GM19099 (cell line): ENCODE data around the gene RRAGB.

Experiments
- POLR2A ChIP-seq: IDR thresholded peaks from 3 replicates; pipeline ENCODE4 v1.6.1; 2011; ENCODE audit warnings: low read depth; ENCODE audit not compliant: insufficient read length; ENCODE audit errors: extremely low read depth

The RRAGB gene, protein sequence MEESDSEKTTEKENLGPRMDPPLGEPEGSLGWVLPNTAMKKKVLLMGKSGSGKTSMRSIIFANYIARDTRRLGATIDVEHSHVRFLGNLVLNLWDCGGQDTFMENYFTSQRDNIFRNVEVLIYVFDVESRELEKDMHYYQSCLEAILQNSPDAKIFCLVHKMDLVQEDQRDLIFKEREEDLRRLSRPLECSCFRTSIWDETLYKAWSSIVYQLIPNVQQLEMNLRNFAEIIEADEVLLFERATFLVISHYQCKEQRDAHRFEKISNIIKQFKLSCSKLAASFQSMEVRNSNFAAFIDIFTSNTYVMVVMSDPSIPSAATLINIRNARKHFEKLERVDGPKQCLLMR

DNA sequence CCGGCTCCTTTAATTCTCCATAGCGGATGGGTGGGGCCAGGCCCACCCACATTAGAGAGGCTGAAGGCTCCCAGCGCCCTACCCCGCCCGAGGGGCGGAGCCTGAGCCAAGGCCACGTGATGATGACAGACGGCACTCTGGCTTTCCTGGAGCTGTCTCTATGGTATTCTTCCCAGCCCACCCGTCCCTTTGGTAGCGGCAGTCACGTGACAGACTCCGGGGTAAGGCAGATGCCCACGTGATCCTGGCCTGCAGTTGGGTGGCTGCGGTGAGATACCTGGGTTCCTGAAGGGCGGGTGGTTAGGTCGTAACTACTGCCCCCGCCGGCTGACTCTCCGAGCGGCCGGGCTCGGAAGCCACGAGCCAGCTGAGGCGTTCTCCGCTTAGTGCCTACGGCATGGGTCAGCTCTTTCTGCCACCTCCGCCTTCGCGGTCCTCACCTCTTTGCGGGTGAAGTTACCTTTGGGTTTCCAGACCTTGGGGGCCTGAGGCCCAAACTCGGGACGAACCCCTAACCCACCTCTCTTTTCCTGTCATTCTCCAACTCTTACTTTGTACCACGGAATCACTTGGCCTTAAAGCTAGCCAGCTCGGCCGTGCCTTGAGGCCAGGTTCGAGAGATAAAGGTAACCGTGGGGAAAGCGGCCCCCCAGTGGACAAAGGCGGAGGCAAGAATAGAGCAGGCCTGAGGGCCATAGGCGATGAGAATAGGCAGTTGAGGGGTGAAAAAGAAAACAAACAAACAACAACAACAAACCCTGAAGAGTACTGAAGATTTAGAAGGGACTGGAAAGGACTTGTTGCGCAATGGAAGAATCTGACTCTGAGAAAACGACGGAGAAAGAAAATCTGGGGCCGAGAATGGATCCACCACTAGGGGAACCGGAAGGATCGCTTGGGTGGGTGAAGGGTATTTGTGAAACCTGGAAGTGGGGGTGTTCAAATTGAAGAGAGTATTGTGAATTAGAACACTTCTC lies at the start of gene RRAGB:
TSS of gene RRAGB (plus strand) at position 229 of the 977 bp plus-strand sequence. CDS start at position 808, 579 bp downstream.
- peak; percentile 64 for TF ChIP-seq POLR2A

DNA sequence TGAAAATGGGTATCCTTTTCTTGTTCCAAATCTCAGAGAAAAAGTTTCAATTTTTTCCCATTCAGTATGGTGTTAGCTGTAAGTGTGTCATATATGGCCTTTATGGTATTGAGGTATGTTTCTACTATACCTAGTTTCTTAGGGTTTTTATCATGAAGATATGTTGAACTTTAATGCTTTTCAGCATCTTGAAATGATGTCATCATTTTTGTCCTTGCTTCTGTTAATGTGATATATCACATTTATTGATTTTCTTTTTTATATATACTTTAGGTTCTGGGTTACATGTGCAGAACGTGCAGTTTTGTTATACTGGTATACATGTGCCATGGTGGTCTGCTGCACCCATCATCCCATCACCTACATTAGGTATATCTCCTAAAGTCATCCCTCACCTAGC lies 49.5 kb upstream of the RRAGB start:
- no peak for TF ChIP-seq POLR2A

DNA sequence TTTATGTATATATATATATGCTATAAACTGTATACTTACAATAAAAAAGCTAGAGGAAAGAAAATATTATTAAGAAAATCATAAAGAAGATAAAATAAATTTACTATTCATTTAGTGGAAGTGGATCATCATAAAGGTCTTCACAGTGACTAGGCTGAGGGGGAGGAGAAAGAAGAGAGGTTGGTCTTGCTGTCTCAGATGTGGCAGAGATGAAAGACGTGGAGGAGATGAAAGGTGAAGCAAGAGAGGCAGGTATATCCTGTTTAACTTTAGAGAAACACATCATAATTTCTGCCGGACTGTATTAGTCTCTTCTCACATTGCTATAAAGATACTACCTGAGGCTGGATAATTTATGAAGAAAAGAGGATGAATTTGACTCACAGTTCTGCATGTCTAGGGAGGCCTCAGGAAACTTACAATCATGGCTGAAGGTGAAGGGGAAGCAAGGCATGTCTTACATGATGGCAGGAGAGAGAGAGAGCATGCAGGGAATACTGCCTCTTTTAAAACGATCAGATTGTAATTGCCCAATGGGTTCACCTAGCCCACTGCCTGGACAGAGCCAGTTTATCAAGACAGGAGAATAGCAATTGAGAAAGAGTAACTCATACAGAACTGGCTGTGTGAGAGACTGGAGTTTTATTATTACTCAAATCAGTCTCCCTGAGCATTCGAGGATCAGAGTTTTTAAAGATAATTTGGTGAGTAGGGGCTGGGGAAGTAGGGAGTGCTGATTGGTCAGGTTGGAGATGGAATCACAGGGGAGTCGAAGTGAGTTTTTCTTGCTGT lies 22.1 kb upstream of the RRAGB start:
- TF ChIP-seq POLR2A, result no peak

DNA sequence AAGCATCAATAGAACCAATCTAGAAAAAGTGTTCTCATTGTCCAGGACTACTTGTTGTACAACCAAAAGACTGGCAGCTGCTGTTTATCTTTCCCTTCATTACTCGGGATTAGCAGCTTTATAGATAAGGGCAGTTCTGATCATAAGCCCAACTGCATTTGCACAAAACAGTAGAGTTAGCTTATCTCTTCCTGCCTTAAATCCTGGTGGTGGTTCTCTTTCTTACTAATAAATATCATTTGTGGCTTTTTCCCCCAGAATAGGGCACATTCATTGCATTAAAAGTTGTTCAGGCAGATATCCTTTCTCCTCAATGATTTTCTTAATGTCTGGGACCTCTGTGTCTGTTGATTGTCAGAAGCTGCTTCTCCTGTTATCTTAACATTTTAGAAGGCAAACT lies 20.2 kb upstream of the RRAGB start:
- no peak for TF ChIP-seq POLR2A

DNA sequence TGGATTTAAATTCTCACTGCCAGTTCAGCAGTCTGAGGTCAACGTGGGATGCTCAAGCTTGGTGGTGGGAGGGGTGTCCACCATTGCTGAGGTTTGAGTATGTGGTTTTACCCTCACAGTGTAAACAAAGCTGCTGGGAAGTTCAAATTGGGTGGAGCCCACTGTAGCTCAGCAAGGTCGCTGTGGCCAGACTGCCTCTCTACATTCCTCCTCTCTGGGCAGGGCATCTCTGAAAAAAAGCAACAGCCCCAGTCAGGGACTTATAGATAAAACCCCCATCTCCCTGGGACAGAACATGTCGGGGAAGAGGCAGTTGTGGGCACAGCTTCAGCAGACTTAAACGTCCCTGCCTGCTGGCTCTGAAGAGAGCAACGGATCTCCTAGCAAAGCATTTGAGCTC lies 14.9 kb upstream of the RRAGB start:
- TF ChIP-seq POLR2A, result no peak

DNA sequence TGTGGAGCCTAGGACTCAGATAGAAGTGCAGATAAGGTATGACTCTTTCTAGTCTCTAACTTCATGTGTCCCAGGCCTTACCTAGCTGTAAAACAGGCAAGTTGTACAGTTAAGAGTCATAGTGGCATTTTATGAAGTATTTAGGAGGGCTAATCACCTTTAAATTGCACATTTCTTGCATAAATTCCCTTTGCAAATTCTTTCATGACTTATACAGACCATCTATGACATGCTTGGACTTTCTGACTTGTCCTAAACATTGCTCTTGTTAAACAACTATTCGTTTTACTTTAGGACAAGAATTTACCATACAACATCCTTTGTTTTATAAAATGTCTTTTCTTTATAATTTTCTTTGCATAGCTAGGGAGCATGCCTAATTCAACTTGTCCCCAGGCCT lies 7.8 kb upstream of the RRAGB start:
- TF ChIP-seq POLR2A, result no peak

DNA sequence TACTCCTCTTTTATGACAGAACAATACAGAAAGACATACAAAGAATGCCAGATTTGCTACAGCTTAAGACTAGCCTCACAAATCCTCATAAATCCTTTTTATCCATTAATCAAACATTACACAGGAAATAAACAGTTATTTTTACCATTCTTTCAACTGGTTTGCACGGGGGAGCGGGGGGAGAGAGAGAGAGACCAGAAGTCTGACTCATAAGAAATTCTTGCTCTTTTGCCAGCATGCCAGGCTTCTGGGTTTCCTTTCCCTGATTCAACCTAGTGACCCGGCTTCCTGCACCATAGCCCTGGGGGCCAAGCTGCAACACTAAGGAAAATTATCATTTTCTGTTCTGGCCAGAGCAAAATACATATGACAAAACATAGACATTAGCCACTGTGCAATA lies 6.8 kb upstream of the RRAGB start:
- no peak for TF ChIP-seq POLR2A

DNA sequence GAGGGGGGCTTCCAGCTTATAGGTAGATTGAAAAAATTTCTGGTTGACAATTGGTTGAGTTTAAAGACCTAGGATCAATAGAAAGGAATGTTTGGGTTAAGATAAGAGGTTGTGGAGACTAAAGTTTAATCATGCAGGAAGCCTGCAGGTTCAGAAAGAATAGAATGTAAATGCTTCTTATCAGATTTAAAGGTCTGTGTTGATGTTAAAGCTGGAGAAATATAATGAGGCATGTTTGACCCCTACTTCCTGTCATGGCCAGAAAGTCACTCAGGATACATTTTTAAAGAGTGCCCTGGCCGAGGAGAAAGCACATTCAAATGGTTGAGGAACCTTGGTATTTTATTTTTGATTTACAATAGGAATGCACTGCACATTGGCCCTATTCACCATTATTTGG lies 3.9 kb upstream of the RRAGB start:
- no peak for TF ChIP-seq POLR2A

DNA sequence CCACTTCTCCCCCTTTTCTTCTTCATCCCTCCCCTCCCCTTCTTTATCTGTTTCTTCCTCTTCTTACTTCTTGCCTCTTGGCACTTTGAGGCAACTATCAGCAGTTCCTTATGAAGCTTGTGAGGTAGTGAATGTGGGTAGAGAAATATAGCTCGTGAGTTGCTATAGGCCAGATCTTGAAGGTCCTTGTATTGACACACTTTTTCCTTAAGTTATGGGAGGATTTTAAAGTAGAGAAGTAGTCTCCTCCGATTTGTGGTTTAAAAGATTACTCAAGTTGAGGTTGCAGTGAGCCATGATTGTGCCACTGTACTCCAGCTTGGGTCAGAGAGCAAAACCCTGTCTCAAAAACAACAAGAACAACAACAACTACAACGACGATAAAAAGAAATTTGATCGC lies 3.4 kb upstream of the RRAGB start:
- TF ChIP-seq POLR2A, result no peak

DNA sequence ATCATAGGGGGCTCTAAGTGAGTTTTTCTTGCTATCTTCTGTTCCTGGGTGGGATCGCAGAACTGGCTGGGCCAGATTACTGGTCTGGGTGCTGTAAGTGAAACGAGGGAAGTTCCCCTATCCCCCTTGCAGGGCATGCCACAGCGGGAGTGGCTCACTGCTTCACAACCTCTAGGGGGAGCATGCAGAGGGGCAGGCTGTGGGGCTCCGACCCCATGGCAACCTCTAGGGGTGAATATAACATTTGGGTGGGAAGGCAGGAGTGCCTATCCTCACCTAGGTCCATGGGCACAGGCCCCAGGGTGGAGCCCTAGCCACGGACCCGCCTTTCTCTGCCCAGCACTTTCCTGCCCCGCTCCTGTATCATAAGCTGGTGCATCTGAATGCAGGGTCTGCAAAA lies 1.7 kb upstream of the RRAGB start:
- no peak for TF ChIP-seq POLR2A

DNA sequence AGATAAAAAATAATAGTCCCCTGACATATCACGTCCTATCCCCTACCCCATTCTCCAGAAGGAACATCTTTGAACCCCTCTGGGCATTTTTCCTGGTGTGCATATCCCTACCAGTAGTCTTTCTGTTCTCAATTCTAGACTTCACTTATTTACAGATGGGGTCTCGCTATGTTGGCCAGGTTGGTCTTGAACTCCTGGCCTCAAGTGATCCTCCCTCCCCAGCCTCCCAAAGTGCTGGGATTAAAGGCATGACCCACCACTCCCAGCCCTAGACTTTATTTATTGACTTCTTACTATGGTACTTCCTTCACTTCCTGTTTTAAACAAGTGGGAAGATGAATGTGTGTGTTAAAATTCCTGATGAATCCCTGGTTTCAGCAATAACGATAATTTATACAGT lies 612 bp upstream of the RRAGB start:
- no peak for TF ChIP-seq POLR2A

DNA sequence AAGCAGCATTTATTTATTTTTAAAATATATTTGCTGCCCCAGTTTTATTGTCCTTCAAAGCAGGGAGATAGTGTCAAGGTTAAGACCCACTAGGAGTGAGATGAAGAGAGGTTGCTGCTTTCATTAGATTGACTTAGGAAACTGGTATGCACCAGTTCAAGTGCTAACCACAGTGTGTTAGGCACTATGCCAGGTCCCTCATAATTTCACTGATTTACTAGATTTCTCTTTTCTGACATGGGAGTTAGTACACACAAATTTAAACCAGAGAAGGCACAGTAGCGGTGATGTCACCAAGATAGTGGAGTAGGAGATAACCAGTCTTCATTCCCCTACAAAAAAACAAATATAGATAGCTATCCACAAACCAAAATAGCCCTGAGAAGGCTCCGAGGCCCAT lies 14.3 kb downstream of the RRAGB start:
- no peak for TF ChIP-seq POLR2A

DNA sequence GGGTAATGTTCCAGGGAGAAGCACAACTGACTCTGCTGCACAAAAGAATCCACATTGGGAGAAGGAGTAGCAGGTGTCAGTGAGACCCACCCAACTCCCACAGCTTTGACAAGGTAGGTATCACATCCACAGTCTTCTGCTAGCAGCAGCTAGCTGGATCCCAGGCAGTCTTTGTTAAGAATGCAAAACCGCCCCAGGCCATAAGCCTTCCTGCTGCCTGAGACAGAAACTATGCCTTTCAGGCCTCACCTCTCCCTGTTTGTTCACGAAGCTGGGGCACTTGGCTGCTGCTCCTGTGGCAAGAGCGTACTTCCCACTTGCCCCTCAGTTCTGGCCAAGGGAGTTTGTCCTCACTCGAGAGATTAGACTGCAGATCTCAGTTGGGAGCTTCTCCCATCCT lies 21.4 kb downstream of the RRAGB start:
- no peak for TF ChIP-seq POLR2A

DNA sequence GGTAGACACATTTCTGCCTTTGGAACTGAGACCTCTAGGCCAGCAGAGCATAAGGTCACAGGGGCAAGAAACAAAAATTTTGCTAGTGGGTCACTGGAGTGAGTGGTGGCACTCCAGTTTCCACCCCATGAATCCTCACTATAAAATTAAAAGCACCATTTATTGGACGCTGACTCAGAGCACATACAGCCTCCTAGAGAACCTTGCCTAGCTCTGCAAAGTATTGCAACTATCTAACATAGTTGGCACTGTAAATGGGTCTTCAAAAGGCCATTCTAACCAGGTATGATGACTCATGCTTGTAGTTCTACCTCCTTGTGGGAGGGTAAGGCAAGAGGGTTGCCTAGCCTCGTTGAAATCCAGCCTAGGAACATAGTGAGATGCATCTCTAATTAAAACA lies 25.1 kb downstream of the RRAGB start:
- TF ChIP-seq POLR2A, result no peak

DNA sequence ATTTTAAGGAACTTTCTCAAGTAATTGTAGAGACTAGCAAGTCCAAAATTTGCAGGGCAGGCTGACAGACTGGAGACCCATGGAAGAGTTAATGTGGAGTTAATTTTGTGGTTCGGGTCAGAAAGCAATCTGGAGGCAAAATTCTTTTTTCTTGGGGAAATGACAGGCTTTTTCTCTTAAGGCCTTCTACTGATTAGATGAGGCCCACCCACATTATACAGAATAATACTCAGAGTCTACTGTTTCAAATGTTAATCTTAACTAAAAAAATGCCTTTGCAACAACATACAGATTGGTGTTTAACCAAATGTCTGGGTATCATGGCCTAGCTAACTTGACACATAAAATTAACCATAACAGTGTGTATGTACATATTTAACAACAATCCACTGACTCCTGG lies 32.7 kb downstream of the RRAGB start:
- TF ChIP-seq POLR2A, result no peak
